Measurements from ENCODE around the gene SYAP1. TPM values are rescaled to one million over a fixed set of nuclear protein-coding genes. Genes with fewer than 3 reads are reported as not detected.

Gene SYAP1, protein sequence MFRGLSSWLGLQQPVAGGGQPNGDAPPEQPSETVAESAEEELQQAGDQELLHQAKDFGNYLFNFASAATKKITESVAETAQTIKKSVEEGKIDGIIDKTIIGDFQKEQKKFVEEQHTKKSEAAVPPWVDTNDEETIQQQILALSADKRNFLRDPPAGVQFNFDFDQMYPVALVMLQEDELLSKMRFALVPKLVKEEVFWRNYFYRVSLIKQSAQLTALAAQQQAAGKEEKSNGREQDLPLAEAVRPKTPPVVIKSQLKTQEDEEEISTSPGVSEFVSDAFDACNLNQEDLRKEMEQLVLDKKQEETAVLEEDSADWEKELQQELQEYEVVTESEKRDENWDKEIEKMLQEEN
- total RNA-seq: 10 to 100 TPM; 16.3 to 40.7 (median 23.2) TPM

DNA sequence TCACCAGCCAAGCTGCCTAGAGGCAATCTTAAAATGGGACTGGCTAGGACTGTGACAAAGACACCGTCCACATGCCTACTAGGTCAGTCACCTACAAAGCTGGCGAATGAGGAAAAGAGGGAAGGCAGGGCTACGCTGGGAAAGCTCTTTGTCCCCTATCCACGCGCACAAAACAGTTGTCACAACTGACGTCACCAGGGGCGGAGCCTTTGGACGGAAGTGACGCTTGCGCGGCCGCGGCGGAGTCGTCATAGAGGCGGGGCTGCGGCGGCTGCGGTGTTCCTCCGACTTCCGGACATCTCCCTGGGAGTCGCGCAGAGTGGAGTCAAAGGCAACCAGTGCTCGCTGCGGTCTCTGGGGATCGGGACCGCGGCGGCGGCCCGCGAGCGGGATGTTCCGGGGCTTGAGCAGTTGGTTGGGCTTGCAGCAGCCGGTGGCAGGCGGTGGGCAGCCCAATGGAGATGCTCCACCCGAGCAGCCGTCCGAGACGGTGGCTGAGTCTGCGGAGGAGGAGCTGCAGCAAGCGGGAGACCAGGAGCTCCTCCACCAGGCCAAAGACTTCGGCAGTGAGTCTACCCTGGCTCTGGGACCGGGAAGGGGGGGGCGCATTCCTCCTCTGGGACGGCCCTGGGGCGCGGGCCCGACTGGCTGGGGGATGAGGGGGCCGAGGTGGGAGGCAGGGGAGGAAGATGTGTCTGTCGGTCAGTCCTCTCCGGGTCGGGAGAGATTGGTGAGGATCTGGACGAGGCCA lies at the start of gene SYAP1:
SYAP1 (plus strand) TSS at position 279 of the 751 bp plus-strand sequence; CDS start at position 392, 113 bp downstream.
- Histone ChIP-seq H3K27ac (peak within 1 kb of the TSS; percentile 97 to 98), H3K4me1 (replicated peaks in 1 of 2) (peaks cover 3 to 7% of the 10 kb centered on the region in 2 donors), H3K4me3 (peak within 1 kb of the TSS; percentile 54 to 78 (median 67))
- WGBS, 10 experiments: 0% methylated on average over 1 to 4 of the region's 54 CpGs; no CpG with 5 or more reads in 8 of the 10 experiments
- ATAC-seq (replicated peaks in 6 of 8): peak; percentile 93 to 98 (median 97)
- in situ Hi-C loops (cut with MboI; ENCODE audit: low pct_unique_long_range_greater_than_20kb in 2 of 9, low sequenced_read_pairs in 9 of 9, unreplicated experiment in 9 of 9): no loop called here

DNA sequence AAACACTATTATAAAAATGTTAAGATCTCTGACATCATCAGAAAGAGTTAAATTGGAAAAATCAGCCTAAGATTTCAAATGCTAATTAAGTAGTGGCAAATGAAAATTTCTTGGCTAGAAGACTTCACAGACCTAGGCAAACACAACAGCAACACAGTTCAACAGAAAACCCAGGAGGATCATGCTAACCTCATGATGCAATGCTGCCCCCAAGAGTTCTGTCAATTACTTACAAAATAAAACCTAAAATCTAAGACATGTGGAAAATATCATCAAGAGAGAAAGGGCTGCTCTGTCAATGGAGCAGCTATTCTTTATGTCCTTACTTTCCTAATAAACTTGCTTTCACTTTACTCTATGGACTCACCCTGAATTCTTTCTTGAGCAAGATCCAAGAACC lies 48.4 kb upstream of the SYAP1 start:
- H3K27ac ChIP-seq: no peak overlapping the region
- in situ Hi-C loops (cut with MboI; ENCODE audit: low pct_unique_long_range_greater_than_20kb in 2 of 9, low sequenced_read_pairs in 9 of 9, unreplicated experiment in 9 of 9): loop anchor here in 2 of 9 experiments (25.0 kb wide), 1 partner anchor 234 kb away; no protein-coding TSS in a partner anchor
- ATAC-seq (replicated peaks in 6 of 8): peak in 4 of 8 experiments; percentile 34 to 74 (median 68)

DNA sequence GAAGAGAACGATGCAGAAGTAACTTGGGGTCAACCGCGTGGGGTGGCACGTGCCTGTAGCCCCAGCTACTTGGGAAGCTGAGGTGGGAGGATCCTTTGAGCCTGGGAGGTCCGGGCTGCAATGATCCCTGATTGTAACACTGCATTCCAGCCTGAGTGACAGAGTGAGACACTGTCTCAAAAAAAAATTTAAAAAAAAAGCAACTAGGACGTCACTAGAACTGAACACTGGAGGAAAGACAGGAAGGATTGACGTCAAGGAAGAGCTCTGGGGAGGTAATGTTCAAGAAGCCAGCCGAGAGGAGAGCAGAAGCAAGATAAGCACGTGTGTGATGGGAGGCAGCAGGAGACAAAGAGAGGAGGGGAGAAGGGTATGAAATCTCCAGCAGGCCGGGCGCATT lies 40.7 kb upstream of the SYAP1 start:
- WGBS, 10 experiments: 66 to 100% (median 87%) methylated on average over 1 to 7 of the region's 11 CpGs; no CpG with 5 or more reads in 5 of the 10 experiments
- no peak for ATAC-seq (replicated peaks in 6 of 8)
- no peak overlapping the region for H3K27ac ChIP-seq
- H3K4me1 ChIP-seq (replicated peaks in 1 of 2): no peaks in the 10 kb centered on the region
- no peak overlapping the region for H3K4me3 ChIP-seq
- in situ Hi-C loops (cut with MboI; ENCODE audit: low pct_unique_long_range_greater_than_20kb in 2 of 9, low sequenced_read_pairs in 9 of 9, unreplicated experiment in 9 of 9): loop anchor here in 1 of 9 experiments (25.0 kb wide), 1 partner anchor 866 kb away; no protein-coding TSS in a partner anchor

More for the DNA sequence above, 48.4 kb upstream of the SYAP1 start:
- no peaks in the 10 kb centered on the region for H3K4me1 ChIP-seq (replicated peaks in 1 of 2)
- H3K4me3 ChIP-seq: no peak overlapping the region

DNA sequence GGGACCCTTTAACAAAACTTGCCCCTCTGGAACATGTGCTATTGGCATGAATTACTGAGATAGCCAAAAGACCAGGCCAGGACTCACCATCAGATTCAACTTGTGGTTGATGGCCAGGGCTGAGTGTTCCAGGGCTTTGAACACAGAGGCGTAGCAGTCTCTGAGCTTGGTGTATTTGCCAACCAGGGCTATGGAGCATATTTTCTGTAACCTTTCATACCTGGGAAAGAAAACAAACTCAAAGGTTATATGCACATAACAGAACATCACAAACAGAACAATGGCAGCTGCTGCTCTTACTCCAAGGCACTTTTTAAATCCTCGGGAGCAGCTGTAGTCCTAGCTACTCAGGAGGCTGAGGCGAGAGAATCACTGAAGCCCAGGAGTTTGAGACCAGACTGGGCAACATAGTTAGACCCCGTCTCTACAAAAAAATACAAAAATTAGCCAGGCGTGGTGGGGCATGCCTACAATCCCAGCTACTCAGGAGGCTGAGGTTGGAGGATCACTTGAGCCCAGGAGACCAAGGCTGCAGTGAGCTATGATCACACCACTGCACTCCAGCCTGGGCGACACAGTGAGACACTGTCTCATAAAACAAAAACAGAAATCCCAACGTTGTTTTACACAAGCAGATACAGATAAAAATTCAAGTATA lies 36.3 kb upstream of the SYAP1 start:
- Histone ChIP-seq H3K4me3 (no peak overlapping the region), H3K27ac (no peak overlapping the region), H3K4me1 (replicated peaks in 1 of 2) (no peaks in the 10 kb centered on the region)
- 78 to 100% (median 92%) methylated on average over 1 to 5 of the region's 7 CpGs; no CpG with 5 or more reads in 5 of the 10 experiments for WGBS, 10 experiments
- no peak for ATAC-seq (replicated peaks in 6 of 8)
- in situ Hi-C loops (cut with MboI; ENCODE audit: low pct_unique_long_range_greater_than_20kb in 2 of 9, low sequenced_read_pairs in 9 of 9, unreplicated experiment in 9 of 9): loop anchor here in 1 of 9 experiments (25.0 kb wide), 1 partner anchor 871 kb away; no protein-coding TSS in a partner anchor

DNA sequence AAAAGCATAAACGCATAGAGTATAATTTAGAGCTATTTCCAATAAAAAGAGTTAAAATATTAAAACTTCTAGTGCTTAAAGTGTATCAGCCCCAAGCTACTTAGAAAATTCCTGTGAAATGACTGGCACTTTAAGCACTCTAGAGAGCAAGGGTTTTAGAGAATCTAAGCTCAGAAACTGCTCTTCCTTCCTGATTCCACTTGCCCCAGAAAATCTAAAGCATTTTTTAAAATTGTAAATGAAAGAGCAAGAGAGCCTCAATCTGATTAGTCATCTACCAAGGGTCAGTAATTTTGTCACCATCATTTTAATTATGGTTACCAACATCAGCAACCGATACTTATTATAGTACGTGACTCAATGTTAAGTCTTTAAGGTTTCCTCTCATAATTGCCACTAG lies 31.9 kb upstream of the SYAP1 start:
- WGBS, 10 experiments: 17 to 100% (median 84%) methylated on average over 1 to 3 of the region's 3 CpGs; no CpG with 5 or more reads in 2 of the 10 experiments
- ATAC-seq (replicated peaks in 6 of 8): no peak
- in situ Hi-C loops (cut with MboI; ENCODE audit: low pct_unique_long_range_greater_than_20kb in 2 of 9, low sequenced_read_pairs in 9 of 9, unreplicated experiment in 9 of 9): loop anchor here in 1 of 9 experiments (25.0 kb wide), 1 partner anchor 875 kb away; no protein-coding TSS in a partner anchor

DNA sequence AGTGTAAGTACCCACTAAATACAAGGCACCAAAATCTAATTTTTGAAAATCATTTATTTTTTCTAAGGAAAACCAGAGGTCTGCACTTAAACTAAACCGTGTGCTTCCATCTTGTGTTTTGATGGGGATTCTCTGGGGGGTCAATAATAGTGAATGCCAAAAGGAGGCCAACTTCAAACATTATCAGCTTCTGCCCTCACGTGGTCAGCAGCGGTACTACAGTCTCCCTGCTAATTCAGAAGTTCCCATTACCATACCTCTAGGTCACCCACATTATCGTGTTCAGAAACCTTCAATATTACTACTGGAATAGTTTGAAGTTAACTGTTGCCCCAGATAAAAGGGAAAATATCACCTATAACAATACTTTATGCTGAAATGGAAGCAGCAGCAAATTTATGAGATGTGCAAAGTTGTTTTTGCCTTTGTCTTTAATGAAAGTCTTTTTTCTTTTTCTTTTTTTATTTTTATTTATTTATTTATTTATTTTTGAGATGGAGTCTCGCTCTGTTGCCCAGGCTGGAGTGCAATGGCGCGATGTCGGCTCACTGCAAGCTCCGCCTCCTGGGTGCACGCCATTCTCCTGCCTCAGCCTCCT lies 24.2 kb upstream of the SYAP1 start:
- ATAC-seq (replicated peaks in 6 of 8): peak in 4 of 8 experiments; percentile 21 to 40 (median 36)
- 0 to 60% (median 18%) methylated on average over 1 to 5 of the region's 10 CpGs; no CpG with 5 or more reads in 5 of the 10 experiments for WGBS, 10 experiments
- in situ Hi-C loops (cut with MboI; ENCODE audit: low pct_unique_long_range_greater_than_20kb in 2 of 9, low sequenced_read_pairs in 9 of 9, unreplicated experiment in 9 of 9): loop anchor here in 1 of 9 experiments (25.0 kb wide), 1 partner anchor 883 kb away; no protein-coding TSS in a partner anchor
- Histone ChIP-seq H3K4me1 (replicated peaks in 1 of 2) (no peaks in the 10 kb centered on the region), H3K4me3 (no peak overlapping the region), H3K27ac (no peak overlapping the region)

More for the DNA sequence above, 31.9 kb upstream of the SYAP1 start:
- H3K4me3 ChIP-seq: no peak overlapping the region
- no peaks in the 10 kb centered on the region for H3K4me1 ChIP-seq (replicated peaks in 1 of 2)
- no peak overlapping the region for H3K27ac ChIP-seq

DNA sequence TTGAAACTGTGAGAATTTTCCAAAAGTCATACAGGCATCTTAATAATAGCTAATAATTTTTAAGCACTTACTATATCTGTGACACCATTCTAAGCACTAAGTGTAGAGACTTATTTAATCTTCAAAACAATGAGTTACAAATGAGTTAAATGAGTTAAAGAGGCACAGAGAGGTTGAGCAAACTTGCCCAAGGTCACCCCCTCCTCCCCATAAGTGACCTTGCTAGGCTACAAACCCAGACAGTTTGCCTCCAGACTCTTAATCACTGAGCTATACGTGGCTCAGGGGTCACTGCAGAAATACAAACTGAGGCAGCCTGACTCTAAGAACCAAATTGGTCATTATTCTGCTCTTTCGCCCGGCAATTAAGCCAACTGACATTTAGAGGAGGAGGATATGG lies 22.5 kb upstream of the SYAP1 start:
- no peak overlapping the region for H3K27ac ChIP-seq
- no peak for ATAC-seq (replicated peaks in 6 of 8)
- WGBS, 10 experiments: 82 to 100% (median 100%) methylated on average over 1 to 3 of the region's 3 CpGs; no CpG with 5 or more reads in 7 of the 10 experiments

DNA sequence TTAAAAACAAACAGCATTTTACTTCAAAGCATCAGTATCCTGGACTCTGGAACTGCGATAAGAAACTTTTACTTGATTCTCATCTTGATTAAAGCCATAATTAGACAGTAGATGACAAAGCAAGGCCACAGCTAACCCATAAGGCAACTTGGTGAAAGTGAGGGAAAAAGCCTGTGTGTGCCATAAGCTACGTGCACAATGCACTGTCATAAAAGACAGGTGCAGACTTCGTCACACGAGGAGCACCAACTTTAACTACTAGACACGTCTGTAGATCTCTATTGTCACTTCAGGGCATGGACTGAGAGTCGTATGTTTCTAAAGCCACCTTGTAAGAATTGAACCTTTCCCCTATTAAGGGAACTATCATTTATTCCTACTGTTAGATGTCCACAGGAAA lies 20.0 kb upstream of the SYAP1 start:
- Histone ChIP-seq H3K27ac (no peak overlapping the region), H3K4me1 (replicated peaks in 1 of 2) (no peaks in the 10 kb centered on the region), H3K4me3 (no peak overlapping the region)
- WGBS, 10 experiments: 63 to 100% (median 94%) methylated on average over 1 to 5 of the region's 6 CpGs; no CpG with 5 or more reads in 6 of the 10 experiments
- no peak for ATAC-seq (replicated peaks in 6 of 8)
- in situ Hi-C loops (cut with MboI; ENCODE audit: low pct_unique_long_range_greater_than_20kb in 2 of 9, low sequenced_read_pairs in 9 of 9, unreplicated experiment in 9 of 9): loop anchor here in 1 of 9 experiments (25.0 kb wide), 1 partner anchor 887 kb away; no protein-coding TSS in a partner anchor

More for the DNA sequence above, 22.5 kb upstream of the SYAP1 start:
- in situ Hi-C loops (cut with MboI; ENCODE audit: low pct_unique_long_range_greater_than_20kb in 2 of 9, low sequenced_read_pairs in 9 of 9, unreplicated experiment in 9 of 9): loop anchor here in 1 of 9 experiments (25.0 kb wide), 1 partner anchor 885 kb away; no protein-coding TSS in a partner anchor
- Histone ChIP-seq H3K4me1 (replicated peaks in 1 of 2) (no peaks in the 10 kb centered on the region), H3K4me3 (no peak overlapping the region)

DNA sequence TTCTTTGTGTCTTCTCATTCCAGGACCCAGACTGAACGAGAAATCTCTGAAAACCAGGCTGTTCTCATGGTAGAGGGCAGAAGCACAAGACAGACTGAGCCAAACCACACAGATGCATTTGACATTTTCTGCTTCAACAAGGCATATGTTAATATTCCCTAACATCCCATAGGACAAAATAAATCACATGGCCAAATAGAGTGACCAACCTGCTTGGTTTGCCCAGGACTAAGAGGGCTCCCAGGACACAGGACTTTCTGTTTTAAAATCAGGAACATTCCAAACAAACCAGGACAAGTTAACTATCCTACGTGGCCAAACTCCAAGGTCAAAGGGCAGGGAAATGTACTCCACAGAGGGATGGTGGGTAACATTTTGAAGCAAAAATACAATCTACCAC lies 18.7 kb upstream of the SYAP1 start:
- no peak for ATAC-seq (replicated peaks in 6 of 8)
- Histone ChIP-seq H3K4me1 (replicated peaks in 1 of 2) (no peaks in the 10 kb centered on the region), H3K4me3 (no peak overlapping the region), H3K27ac (no peak overlapping the region)
- in situ Hi-C loops (cut with MboI; ENCODE audit: low pct_unique_long_range_greater_than_20kb in 2 of 9, low sequenced_read_pairs in 9 of 9, unreplicated experiment in 9 of 9): no loop called here
- WGBS, 10 experiments: 17 to 100% (median 96%) methylated on average over 1 to 2 of the region's 2 CpGs; no CpG with 5 or more reads in 4 of the 10 experiments

DNA sequence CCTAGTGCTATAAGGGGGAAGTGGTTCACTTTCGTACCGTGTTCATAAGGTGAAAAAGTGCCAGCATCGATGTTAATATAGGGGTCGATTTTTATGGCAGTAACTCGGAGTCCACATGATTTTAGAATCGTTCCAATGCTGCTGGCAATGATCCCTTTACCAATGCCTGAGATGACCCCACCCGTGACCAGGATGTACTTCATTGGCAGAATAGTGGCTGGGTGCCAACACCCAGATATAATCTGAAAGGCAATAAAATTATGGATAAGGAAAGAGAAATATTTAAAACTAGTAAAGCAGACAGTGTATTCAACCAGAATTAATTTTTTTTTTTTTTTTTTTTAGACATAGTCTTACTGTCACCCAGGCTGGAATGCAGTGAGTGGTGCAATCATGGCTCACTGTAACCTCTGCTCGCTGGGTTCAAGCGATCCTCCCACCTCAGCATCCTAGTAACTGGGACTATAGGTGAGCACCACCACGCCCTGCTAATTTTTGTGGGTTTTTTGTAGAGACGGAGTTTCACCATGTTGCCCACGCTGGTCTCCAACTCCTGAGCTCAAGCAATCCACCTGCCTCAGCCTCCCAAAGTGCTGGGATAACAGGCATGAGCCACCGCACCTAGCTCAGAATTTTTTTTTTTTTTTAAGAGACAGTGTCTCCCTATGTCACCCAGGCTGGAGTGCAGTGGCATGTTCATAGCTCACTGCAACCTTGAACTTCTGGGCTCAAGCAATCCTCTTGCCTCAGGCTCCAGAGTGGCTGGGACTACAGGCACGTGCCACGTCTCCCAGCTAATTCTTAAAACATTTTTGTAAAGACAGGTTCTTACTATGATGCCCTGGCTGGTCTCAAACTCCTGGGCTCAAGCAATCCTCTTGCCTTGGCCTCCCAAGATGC lies 16.5 kb upstream of the SYAP1 start:
- 20 to 100% (median 93%) methylated on average over 1 to 10 of the region's 15 CpGs; no CpG with 5 or more reads in 3 of the 10 experiments for WGBS, 10 experiments
- ATAC-seq (replicated peaks in 6 of 8): no peak
- Histone ChIP-seq H3K27ac (no peak overlapping the region), H3K4me3 (no peak overlapping the region), H3K4me1 (replicated peaks in 1 of 2) (no peaks in the 10 kb centered on the region)
- in situ Hi-C loops (cut with MboI; ENCODE audit: low pct_unique_long_range_greater_than_20kb in 2 of 9, low sequenced_read_pairs in 9 of 9, unreplicated experiment in 9 of 9): no loop called here

DNA sequence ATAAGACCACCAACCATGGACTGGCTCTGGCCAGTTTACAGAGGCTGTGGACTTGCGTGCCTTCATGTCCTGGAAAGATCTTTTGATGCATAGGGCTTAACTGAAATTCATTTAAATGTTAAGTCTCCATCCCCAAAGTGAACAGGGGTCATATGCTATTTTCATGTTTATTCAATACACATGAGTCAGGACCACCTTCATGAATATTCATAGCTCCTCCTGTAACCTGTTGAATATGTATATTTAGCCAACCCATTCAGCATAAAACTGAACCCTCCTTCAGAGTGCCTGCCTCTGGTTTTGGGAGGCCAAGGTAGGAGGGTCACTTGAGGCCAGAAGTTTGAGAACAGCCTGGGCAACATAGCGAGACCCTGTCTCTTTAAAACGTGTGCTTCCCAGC lies 14.0 kb upstream of the SYAP1 start:
- peak in 3 of 8 experiments; percentile 70 to 91 (median 83) for ATAC-seq (replicated peaks in 6 of 8)
- in situ Hi-C loops (cut with MboI; ENCODE audit: low pct_unique_long_range_greater_than_20kb in 2 of 9, low sequenced_read_pairs in 9 of 9, unreplicated experiment in 9 of 9): no loop called here
- H3K4me3 ChIP-seq: no peak overlapping the region
- H3K4me1 ChIP-seq (replicated peaks in 1 of 2): no peaks in the 10 kb centered on the region
- WGBS, 10 experiments: 60 to 100% (median 100%) methylated on average over 1 of the region's 3 CpGs; no CpG with 5 or more reads in 7 of the 10 experiments
- H3K27ac ChIP-seq: no peak overlapping the region
